GM12878 (cell line): ENCODE results near the gene MGMT.

Experiments used
- ASH2L ChIP-seq: fragments of 300-600, 200-600 bp; sonication (generic); IDR thresholded peaks from 2 replicates; pipeline ENCODE4 v1.6.1; 2017; ENCODE audit warnings: low read depth, mild to moderate bottlenecking, borderline replicate concordance
- BMI1 ChIP-seq: fragments of 450-650 bp; IDR thresholded peaks from 2 replicates; pipeline ENCODE4 v1.6.1; 2016; ENCODE audit warnings: mild to moderate bottlenecking, moderate library complexity, borderline replicate concordance
- CBX5 ChIP-seq: sonication (generic); IDR thresholded peaks from 2 replicates; pipeline ENCODE4 v1.6.1; 2016; ENCODE audit warnings: low read depth, moderate library complexity, mild to moderate bottlenecking, inconsistent platforms
- CREB1 ChIP-seq: IDR thresholded peaks from 2 replicates; pipeline ENCODE4 v1.6.1; 2012; ENCODE audit warnings: low read depth, mild to moderate bottlenecking, inconsistent platforms
- CTCF ChIP-seq, 3 experiments: IDR thresholded peaks in 2 of 3; conservative IDR thresholded peaks in 1 of 3; 2 replicates each; pipeline ENCODE4 v1.5.1; 2011; ENCODE audit warnings: low read depth in 3 of 3, low read length in 3 of 3, mild to moderate bottlenecking in 3 of 3, control low read depth in 2 of 3, moderate library complexity in 2 of 3, inconsistent platforms in 1 of 3, mixed read lengths in 1 of 3; ENCODE audit not compliant: control insufficient read depth in 2 of 3, insufficient read depth in 1 of 3; ENCODE audit errors: extremely low read depth in 1 of 3
- ELK1 ChIP-seq: IDR thresholded peaks from 2 replicates; pipeline ENCODE4 v1.6.1; 2012; ENCODE audit warnings: low read depth, low read length, improper control_type of control experiment
- EZH2 ChIP-seq: IDR thresholded peaks from 2 replicates; pipeline ENCODE4 v1.6.1; 2012; ENCODE audit warnings: low read depth, mild to moderate bottlenecking, control low read depth, inconsistent platforms, low read length, borderline replicate concordance; ENCODE audit not compliant: control insufficient read depth
- GABPA ChIP-seq: IDR thresholded peaks from 2 replicates; pipeline ENCODE4 v1.6.1; 2014; ENCODE audit warnings: antibody characterized with exemption, low read depth, mild to moderate bottlenecking, inconsistent platforms
- JUND ChIP-seq: IDR thresholded peaks from 2 replicates; pipeline ENCODE4 v1.6.1; 2012; ENCODE audit warnings: low read depth, mild to moderate bottlenecking, low read length, improper control_type of control experiment, moderate library complexity
- NFYB ChIP-seq: IDR thresholded peaks from 2 replicates; pipeline ENCODE4 v1.6.1; 2011; ENCODE audit warnings: low read depth, mild to moderate bottlenecking, low read length, improper control_type of control experiment, moderate library complexity; ENCODE audit not compliant: insufficient read depth
- POLR2AphosphoS5 ChIP-seq: IDR thresholded peaks from 2 replicates; pipeline ENCODE4 v1.6.1; 2011; ENCODE audit warnings: mild to moderate bottlenecking, low read length, inconsistent platforms
- TBL1XR1 ChIP-seq: IDR thresholded peaks from 2 replicates; pipeline ENCODE4 v1.6.1; 2012; ENCODE audit warnings: low read depth, low read length, improper control_type of control experiment
- USF2 ChIP-seq: IDR thresholded peaks from 2 replicates; pipeline ENCODE4 v1.6.1; 2011; ENCODE audit warnings: low read depth, low read length, improper control_type of control experiment, borderline replicate concordance

- no peak for TF ChIP-seq CTCF (IDR thresholded peaks at IDR 0.05 in 2 of 3, conservative IDR thresholded peaks at IDR 0.05 in 1 of 3; ENCODE audit: control insufficient read depth in 2 of 3, extremely low read depth in 1 of 3, insufficient read depth in 1 of 3, low read depth in 3 of 3, low read length in 3 of 3)
- no peak for TF ChIP-seq CBX5
- no peak for TF ChIP-seq POLR2AphosphoS5
- TF ChIP-seq JUND, result no peak
- TF ChIP-seq EZH2, result no peak
- TF ChIP-seq ASH2L, result no peak
- no peak for TF ChIP-seq TBL1XR1
- no peak for TF ChIP-seq NFYB
- no peak for TF ChIP-seq GABPA
- no peak for TF ChIP-seq CREB1
- no peak for TF ChIP-seq BMI1
- TF ChIP-seq USF2, result no peak
- TF ChIP-seq ELK1, result no peak
Observed at GRCh38 chr10:129743738-129744133, 276.7 kb downstream of the MGMT start.
